Endothelial cell of umbilical vein (primary cell): ENCODE data around the gene NR1H3. TPM values are rescaled to one million over a fixed set of nuclear protein-coding genes. Genes with fewer than 3 reads are reported as not detected.

Source experiments
- BruUV-seq: library from RNA; stranded (reverse); fragments of 400-500 nt; replicated peaks from 2 replicates; lab custom pipeline; 2021; lab: Mats Ljungman, UMichigan
- CTCF ChIA-PET: fragments of 300-600, 350-600 bp; sonication (Branson Sonifier 250); formaldehyde crosslinking; loops from one replicate; lab custom pipeline; 2021; ENCODE audit warnings: antibody characterized with exemption, inconsistent platforms; lab: Charles Lee
- POLR2A ChIA-PET: fragments of 300-600, 350-600 bp; sonication (Branson Sonifier 250); formaldehyde crosslinking; loops from one replicate; lab custom pipeline; 2021; ENCODE audit warnings: antibody characterized with exemption, inconsistent platforms; lab: Charles Lee
- DNase-seq: peaks from one replicate; pipeline ENCODE4 v3.0.0-alpha.2; 2011; ENCODE audit warnings: low read depth, low spot score
- FAIRE-seq: peaks from 2 replicates; lab custom pipeline; 2011; peaks lifted over from hg19 to GRCh38; lab: Jason Lieb, UNC
- H2AFZ ChIP-seq: 2 replicates; pipeline ENCODE4 v1.6.0; 2012; ENCODE audit warnings: low read depth, low read length, control low read depth, inconsistent platforms
- H3K27ac ChIP-seq: 2 replicates; pipeline ENCODE4 v1.5.1; 2011; ENCODE audit warnings: low read depth, mild to moderate bottlenecking, control low read depth, low read length, moderate library complexity; ENCODE audit not compliant: insufficient read depth
- H3K27me3 ChIP-seq, 2 experiments: 2 replicates each; pipeline versions ENCODE4 v1.6.0 to v1.6.1; 2011; ENCODE audit warnings: low read length in 2 of 2, mixed read lengths in 1 of 2; ENCODE audit not compliant: control insufficient read depth in 2 of 2, insufficient read depth in 2 of 2
- H3K36me3 ChIP-seq, 2 experiments: 2 replicates in 1 of 2; 3 replicates in 1 of 2; pipeline ENCODE4 v1.5.1; 2011; ENCODE audit warnings: low read length in 2 of 2, mild to moderate bottlenecking in 1 of 2, moderate library complexity in 1 of 2; ENCODE audit not compliant: control insufficient read depth in 2 of 2, insufficient read depth in 2 of 2; ENCODE audit errors: extremely low read depth in 1 of 2
- H3K4me1 ChIP-seq: 3 replicates; pipeline ENCODE4 v1.5.1; 2011; ENCODE audit warnings: mild to moderate bottlenecking, low read length; ENCODE audit not compliant: control insufficient read depth, insufficient read depth; ENCODE audit errors: extremely low read depth
- H3K4me2 ChIP-seq: 2 replicates; pipeline ENCODE4 v1.6.1; 2011; ENCODE audit warnings: low read length, control low read depth, mixed read lengths; ENCODE audit not compliant: insufficient read depth
- H3K4me3 ChIP-seq, 3 experiments: fragments of 200-600 bp in 1 of 3; sonication (generic), shearing (Covaris generic) in 1 of 3; replicated peaks in 1 of 3; 2 replicates each; pipeline ENCODE4 v1.5.1; 2011 to 2016; ENCODE audit warnings: control low read depth in 3 of 3, low read length in 3 of 3, mild to moderate bottlenecking in 2 of 3, inconsistent platforms in 1 of 3, low read depth in 1 of 3, moderate library complexity in 1 of 3; ENCODE audit not compliant: insufficient read depth in 1 of 3
- H3K79me2 ChIP-seq: 2 replicates; pipeline ENCODE4 v1.6.0; 2012; ENCODE audit warnings: low read length, inconsistent platforms; ENCODE audit not compliant: control insufficient read depth, insufficient read depth
- H3K9ac ChIP-seq: replicated peaks from 2 replicates; pipeline ENCODE3; 2011; ENCODE audit warnings: low read length, control low read depth; ENCODE audit not compliant: insufficient read depth; ENCODE audit errors: extremely low read depth
- H3K9me1 ChIP-seq: replicated peaks from 3 replicates; pipeline ENCODE4 v1.6.0; 2011; ENCODE audit warnings: mild to moderate bottlenecking, low read length; ENCODE audit not compliant: control insufficient read depth, insufficient read depth; ENCODE audit errors: extremely low read depth
- H3K9me3 ChIP-seq: replicated peaks from 2 replicates; pipeline ENCODE4 v1.5.1; 2012; ENCODE audit warnings: low read length, inconsistent platforms; ENCODE audit not compliant: control insufficient read depth, insufficient read depth
- H4K20me1 ChIP-seq: replicated peaks from 2 replicates; pipeline ENCODE3; 2011; ENCODE audit warnings: mild to moderate bottlenecking, low read length; ENCODE audit not compliant: control insufficient read depth, insufficient read depth; ENCODE audit errors: extremely low read depth
- CTCF ChIP-seq, 2 donors: IDR thresholded peaks; 1 replicate in 1 of 2; 2 replicates in 1 of 2; pipeline ENCODE4 v1.5.1; 2011; ENCODE audit warnings: low read length in 2 of 2, mild to moderate bottlenecking in 2 of 2, moderate library complexity in 2 of 2, control low read depth in 1 of 2, inconsistent platforms in 1 of 2, low read depth in 1 of 2; ENCODE audit not compliant: insufficient read depth in 1 of 2; ENCODE audit errors: extremely low read depth in 1 of 2
- EZH2 ChIP-seq: IDR thresholded peaks from 2 replicates; pipeline ENCODE4 v1.6.1; 2012; ENCODE audit warnings: borderline replicate concordance, low read depth, mild to moderate bottlenecking, moderate library complexity, low read length, inconsistent platforms; ENCODE audit not compliant: severe bottlenecking
- FOS ChIP-seq: IDR thresholded peaks from 2 replicates; pipeline ENCODE4 v1.6.1; 2011; ENCODE audit warnings: mild to moderate bottlenecking, low read length, moderate library complexity, borderline replicate concordance; ENCODE audit not compliant: insufficient read depth
- GATA2 ChIP-seq: IDR thresholded peaks from 2 replicates; pipeline ENCODE4 v1.7.0; 2011; ENCODE audit warnings: low read depth, mild to moderate bottlenecking, moderate library complexity, mixed read lengths, low read length; ENCODE audit not compliant: insufficient read length, insufficient read depth
- JUN ChIP-seq: IDR thresholded peaks from 2 replicates; pipeline ENCODE4 v1.6.1; 2011; ENCODE audit warnings: borderline replicate concordance, low read depth; ENCODE audit not compliant: insufficient read length, insufficient read depth
- MAX ChIP-seq: IDR thresholded peaks from 2 replicates; pipeline ENCODE4 v1.6.1; 2011; ENCODE audit not compliant: insufficient read depth, insufficient read length
- MYC ChIP-seq: IDR thresholded peaks from one replicate; pipeline ENCODE4 v1.6.1; 2011; ENCODE audit warnings: mild to moderate bottlenecking, low read depth, low read length
- POLR2A ChIP-seq: IDR thresholded peaks from 2 replicates; pipeline ENCODE4 v1.6.1; 2012; ENCODE audit warnings: low read depth, mild to moderate bottlenecking, control low read depth, low read length
- POLR2AphosphoS5 ChIP-seq: IDR thresholded peaks from 2 replicates; pipeline ENCODE4 v1.6.1; 2012; ENCODE audit warnings: low read depth, mild to moderate bottlenecking, control low read depth, low read length, moderate library complexity; ENCODE audit not compliant: insufficient read depth
- dilution Hi-C: fragments of 300-500 bp; cut with MboI; formaldehyde crosslinking; loops from one replicate; pipeline ENCODE4 v1.15.0; 2019; ENCODE audit warnings: low sequenced_read_pairs; ENCODE audit not compliant: extremely low pct_ligation_motif_present
- intact Hi-C: fragments of 100-400 bp; cut with micrococcal nuclease; formaldehyde crosslinking; loops from one replicate; pipeline ENCODE4 v1.10.0; 2022
- polyA plus RNA-seq, 4 experiments: library from polyadenylated mRNA; depleted of rRNA in 3 of 4; stranded (reverse) in 3 of 4; unstranded in 1 of 4; fragments of >200 nt; gene quantifications; 2 replicates each; pipeline versions ENCODE4 v1.2.1 to v1.2.3, GENCODE V29; 2011 to 2012; ENCODE audit warnings: missing spikeins in 1 of 4
- total RNA-seq: library from RNA; stranded (reverse); gene quantifications from 2 replicates; pipeline ENCODE4 v1.2.3, GENCODE V29; 2021

NR1H3 gene
- total and polyA plus RNA-seq, 2 donors (not counting 3 experiments of a cell fraction or from before 2014, with no cell fraction given): 9.8 to 16.3 TPM

GRCh38 chr11:47264521-47264920 lies 6.7 kb downstream of the NR1H3 start:
- no peak overlapping the region for H3K4me3 ChIP-seq
- H3K79me2 ChIP-seq: no peaks in the 10 kb centered on the region
- H2AFZ ChIP-seq: no peak overlapping the region
- peak overlapping the region; percentile 54 for H3K27ac ChIP-seq
- TF ChIP-seq CTCF (IDR thresholded peaks at IDR 0.05; ENCODE audit: extremely low read depth in 1 of 2, insufficient read depth in 1 of 2, low read depth in 1 of 2, low read length in 2 of 2) (no peak), EZH2 (no peak), GATA2 (no peak), MYC (no peak), JUN (no peak), POLR2A (no peak), POLR2AphosphoS5 (no peak), MAX (no peak), FOS (no peak)
- no peaks in the 10 kb centered on the region for H3K27me3 ChIP-seq
- no peaks in the 10 kb centered on the region for H3K9me3 ChIP-seq
- no peaks in the 10 kb centered on the region for H3K36me3 ChIP-seq
- no peaks in the 10 kb centered on the region for H4K20me1 ChIP-seq
- intact Hi-C loops (no loop called here), dilution Hi-C loops (no loop called here)
- no peak overlapping the region for H3K9ac ChIP-seq
- DNase-seq (no peak), FAIRE-seq (no peak)
- no peak overlapping the region for H3K4me2 ChIP-seq
- ChIA-PET POLR2A (no interaction called here), CTCF (interaction anchor here (3.2 kb wide), 1 partner anchor 30 kb away, joined by 10 read pairs; no protein-coding TSS in a partner anchor)
- H3K4me1 ChIP-seq: peaks cover 28% of the 10 kb centered on the region
- no TSS peak for BruUV-seq
- H3K9me1 ChIP-seq: no peaks in the 10 kb centered on the region
